Calu3 (cell line): ENCODE measurements around the gene ITGB2. TPM values are rescaled to one million over a fixed set of nuclear protein-coding genes. Genes with fewer than 3 reads are reported as not detected.

Source experiments
- BruUV-seq: library from RNA; stranded (reverse); fragments of 400-500 nt; replicated peaks from 2 replicates; lab custom pipeline; 2021; lab: Mats Ljungman, UMichigan
- CTCF ChIA-PET: fragments of 300-600 bp; sonication (Branson Sonifier 250); formaldehyde crosslinking; loops from one replicate; lab custom pipeline; 2022; ENCODE audit warnings: antibody characterized with exemption; lab: Charles Lee
- DNase-seq: peaks from one replicate; pipeline ENCODE4 v3.0.0; 2022
- H3K27ac Mint-ChIP-seq: one replicate; pipeline ENCODE4 v1.8.0; 2022; ENCODE audit warnings: mixed read lengths; ENCODE audit not compliant: unreplicated experiment
- H3K27me3 Mint-ChIP-seq: one replicate; pipeline ENCODE4 v1.8.0; 2022; ENCODE audit warnings: mixed read lengths; ENCODE audit not compliant: unreplicated experiment
- H3K36me3 Mint-ChIP-seq: one replicate; pipeline ENCODE4 v1.8.0; 2022; ENCODE audit warnings: mild to moderate bottlenecking, moderate library complexity, mixed read lengths; ENCODE audit not compliant: insufficient read depth, unreplicated experiment
- H3K4me1 Mint-ChIP-seq: one replicate; pipeline ENCODE4 v1.8.0; 2022; ENCODE audit warnings: mild to moderate bottlenecking, low read depth, mixed read lengths; ENCODE audit not compliant: unreplicated experiment
- H3K4me3 Mint-ChIP-seq: one replicate; pipeline ENCODE4 v1.8.0; 2022; ENCODE audit warnings: mild to moderate bottlenecking, low read depth, moderate library complexity, mixed read lengths; ENCODE audit not compliant: unreplicated experiment
- H3K9me3 Mint-ChIP-seq: one replicate; pipeline ENCODE4 v1.8.0; 2022; ENCODE audit warnings: low read depth, mixed read lengths; ENCODE audit not compliant: unreplicated experiment
- intact Hi-C: fragments of 100-400 bp; cut with micrococcal nuclease; formaldehyde crosslinking; loops from one replicate; pipeline ENCODE4 v1.10.0; 2022; ENCODE audit not compliant: unreplicated experiment
- total RNA-seq: library from RNA; stranded (reverse); gene quantifications from 2 replicates; pipeline ENCODE4 v1.2.3, GENCODE V29; 2022
- TF ChIP-seq, protein P1 (sequence below): fragments of 200-600 bp; IDR thresholded peaks from one replicate; pipeline ENCODE4 v1.8.0; 2022; ENCODE audit warnings: antibody characterized with exemption; ENCODE audit not compliant: unreplicated experiment

Gene ITGB2
- total RNA-seq, 1 experiment from 2014 or later: 0.42 TPM

DNA sequence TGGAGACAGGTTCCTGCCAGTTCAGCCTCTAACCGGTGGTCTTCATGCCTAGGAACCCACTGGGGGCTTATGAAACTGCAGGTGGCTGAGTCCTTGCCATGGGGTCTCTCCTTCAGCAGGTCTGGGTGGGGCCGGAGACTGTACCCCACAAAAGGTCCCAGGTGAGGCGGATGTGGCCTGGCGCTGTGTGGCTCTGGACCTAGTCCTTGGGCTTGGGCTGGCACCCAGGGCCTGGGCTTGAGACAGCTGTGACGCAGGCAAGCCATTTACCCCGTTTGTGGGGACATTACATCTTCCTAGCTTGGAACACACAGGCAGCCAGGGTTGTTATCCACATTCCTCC is 13.2 kb upstream of the ITGB2 start:
- no peak overlapping the region for H3K4me3 Mint-ChIP-seq
- no peak overlapping the region for H3K27ac Mint-ChIP-seq
- H3K27me3 Mint-ChIP-seq: peaks cover 40% of the 10 kb centered on the region
- H3K36me3 Mint-ChIP-seq: peaks cover 9% of the 10 kb centered on the region
- BruUV-seq: no TSS peak
- TF ChIP-seq, protein P1, sequence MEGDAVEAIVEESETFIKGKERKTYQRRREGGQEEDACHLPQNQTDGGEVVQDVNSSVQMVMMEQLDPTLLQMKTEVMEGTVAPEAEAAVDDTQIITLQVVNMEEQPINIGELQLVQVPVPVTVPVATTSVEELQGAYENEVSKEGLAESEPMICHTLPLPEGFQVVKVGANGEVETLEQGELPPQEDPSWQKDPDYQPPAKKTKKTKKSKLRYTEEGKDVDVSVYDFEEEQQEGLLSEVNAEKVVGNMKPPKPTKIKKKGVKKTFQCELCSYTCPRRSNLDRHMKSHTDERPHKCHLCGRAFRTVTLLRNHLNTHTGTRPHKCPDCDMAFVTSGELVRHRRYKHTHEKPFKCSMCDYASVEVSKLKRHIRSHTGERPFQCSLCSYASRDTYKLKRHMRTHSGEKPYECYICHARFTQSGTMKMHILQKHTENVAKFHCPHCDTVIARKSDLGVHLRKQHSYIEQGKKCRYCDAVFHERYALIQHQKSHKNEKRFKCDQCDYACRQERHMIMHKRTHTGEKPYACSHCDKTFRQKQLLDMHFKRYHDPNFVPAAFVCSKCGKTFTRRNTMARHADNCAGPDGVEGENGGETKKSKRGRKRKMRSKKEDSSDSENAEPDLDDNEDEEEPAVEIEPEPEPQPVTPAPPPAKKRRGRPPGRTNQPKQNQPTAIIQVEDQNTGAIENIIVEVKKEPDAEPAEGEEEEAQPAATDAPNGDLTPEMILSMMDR: no peak
- H3K4me1 Mint-ChIP-seq: peaks cover under 1% of the 10 kb centered on the region
- CTCF ChIA-PET: interaction anchor here (0.8 kb wide), 1 partner anchor 62 kb away, joined by 3 read pairs; no protein-coding TSS in a partner anchor
- intact Hi-C loops: loop anchor here (10.0 kb wide), 1 partner anchor 129 kb away; the partner anchor contains the start of gene UBE2G2
- H3K9me3 Mint-ChIP-seq: no peaks in the 10 kb centered on the region
- DNase-seq: no peak

- Mint-ChIP-seq H3K9me3 (no peaks in the 10 kb centered on the region), H3K4me3 (no peak overlapping the region), H3K27me3 (peaks cover 40% of the 10 kb centered on the region), H3K36me3 (peaks cover 13% of the 10 kb centered on the region), H3K27ac (no peak overlapping the region), H3K4me1 (peaks cover 6% of the 10 kb centered on the region)
- no TSS peak for BruUV-seq
- intact Hi-C loops: loop anchor here (10.0 kb wide), 1 partner anchor 129 kb away; the partner anchor contains the start of gene UBE2G2
- DNase-seq: no peak
- CTCF ChIA-PET: interaction anchor here (0.8 to 0.9 kb wide), 2 partner anchors 61 to 134 kb away, joined by 3 read pairs; no protein-coding TSS in a partner anchor
- TF ChIP-seq, protein P1: no peak
Observed at GRCh38 chr21:44933199-44933917, 12.7 kb upstream of the ITGB2 start.

DNA sequence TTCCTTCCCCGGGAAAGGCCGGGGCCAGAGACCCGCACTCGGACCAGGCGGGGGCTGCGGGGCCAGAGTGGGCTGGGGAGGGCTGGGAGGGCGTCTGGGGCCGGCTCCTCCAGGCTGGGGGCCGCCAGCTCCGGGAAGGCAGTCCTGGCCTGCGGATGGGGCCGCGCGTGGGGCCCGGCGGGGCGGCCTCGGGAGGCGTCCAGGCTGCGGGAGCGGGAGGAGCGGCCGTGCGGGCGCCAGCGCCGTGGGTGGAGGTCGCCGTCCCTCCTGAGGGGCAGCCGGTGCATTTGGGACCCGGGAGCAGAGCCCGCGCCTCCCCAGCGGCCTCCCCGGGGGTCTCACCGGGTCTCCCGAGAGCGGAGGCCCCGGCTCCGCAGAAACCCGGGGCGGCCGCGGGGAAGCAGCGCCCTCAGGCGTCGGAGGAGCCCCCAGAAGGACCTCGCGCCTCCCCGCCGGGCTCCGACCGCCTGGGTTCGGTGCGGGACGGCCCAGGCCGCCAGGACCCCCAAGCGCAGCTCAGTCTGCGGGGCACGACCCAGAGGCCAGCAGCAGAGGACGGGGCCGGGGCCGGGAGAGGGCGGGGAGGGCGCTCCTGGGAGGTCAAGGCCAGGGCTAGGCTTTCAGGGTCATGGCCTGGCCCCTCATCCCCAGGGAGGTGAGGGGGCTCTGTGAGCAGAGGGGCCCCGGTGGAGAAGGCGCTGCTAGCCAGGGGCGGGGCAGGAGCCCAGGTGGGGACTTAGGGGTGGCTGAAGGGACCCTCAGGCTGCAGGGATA is 11.9 kb upstream of the ITGB2 start:
- intact Hi-C loops: loop anchor here (10.0 kb wide), 1 partner anchor 128 kb away; the partner anchor contains the start of gene UBE2G2
- TF ChIP-seq, protein P1: peak; percentile 24
- Mint-ChIP-seq H3K4me3 (no peak overlapping the region), H3K36me3 (peaks cover 13% of the 10 kb centered on the region), H3K27me3 (peaks cover 40% of the 10 kb centered on the region), H3K9me3 (no peaks in the 10 kb centered on the region), H3K4me1 (peaks cover 14% of the 10 kb centered on the region), H3K27ac (no peak overlapping the region)
- DNase-seq: peak; percentile 55
- CTCF ChIA-PET: interaction anchor here (0.6 to 0.9 kb wide), 3 partner anchors 23 to 133 kb away, joined by 3 read pairs; no protein-coding TSS in a partner anchor
- BruUV-seq: no TSS peak
